ENCODE results near the gene WDPCP.

Gene WDPCP

DNA sequence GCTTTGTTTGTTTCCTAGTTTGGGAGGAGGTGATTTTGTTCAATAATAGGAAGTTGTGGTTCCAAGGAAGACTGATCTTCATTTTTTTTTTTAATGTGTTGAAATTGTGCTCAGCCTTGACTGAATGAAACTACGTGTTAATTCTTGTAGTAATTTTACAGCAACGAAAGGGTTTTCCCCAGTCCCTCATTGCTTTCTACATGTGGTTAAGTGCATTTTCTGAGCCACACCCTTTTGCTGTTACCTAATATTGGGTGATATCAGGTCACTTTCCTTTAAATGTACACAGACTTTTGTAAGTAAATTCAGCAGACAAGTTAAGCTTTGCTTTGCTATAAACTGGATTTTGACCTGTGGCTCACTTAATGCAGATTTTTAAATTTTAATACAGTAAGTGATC, 464.1 kb downstream of the WDPCP start:
- no peak for TF ChIP-seq RAD21 (IDR thresholded peaks at IDR 0.05; ENCODE audit: low read depth)
- no peak for TF ChIP-seq CREB1 (IDR thresholded peaks at IDR 0.05; ENCODE audit: low read depth)
- no peak for TF ChIP-seq REST (IDR thresholded peaks at IDR 0.05; ENCODE audit: low read depth)
- TF ChIP-seq FOXM1 (IDR thresholded peaks at IDR 0.05; ENCODE audit: borderline replicate concordance, low read depth), result no peak
- TF ChIP-seq, protein P1, sequence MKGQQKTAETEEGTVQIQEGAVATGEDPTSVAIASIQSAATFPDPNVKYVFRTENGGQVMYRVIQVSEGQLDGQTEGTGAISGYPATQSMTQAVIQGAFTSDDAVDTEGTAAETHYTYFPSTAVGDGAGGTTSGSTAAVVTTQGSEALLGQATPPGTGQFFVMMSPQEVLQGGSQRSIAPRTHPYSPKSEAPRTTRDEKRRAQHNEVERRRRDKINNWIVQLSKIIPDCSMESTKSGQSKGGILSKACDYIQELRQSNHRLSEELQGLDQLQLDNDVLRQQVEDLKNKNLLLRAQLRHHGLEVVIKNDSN (IDR thresholded peaks at IDR 0.05), result no peak
- TF ChIP-seq TAF1 (IDR thresholded peaks at IDR 0.05; ENCODE audit: low read depth), result no peak
- TF ChIP-seq CEBPB (IDR thresholded peaks at IDR 0.05), result no peak
- TF ChIP-seq, protein P2, sequence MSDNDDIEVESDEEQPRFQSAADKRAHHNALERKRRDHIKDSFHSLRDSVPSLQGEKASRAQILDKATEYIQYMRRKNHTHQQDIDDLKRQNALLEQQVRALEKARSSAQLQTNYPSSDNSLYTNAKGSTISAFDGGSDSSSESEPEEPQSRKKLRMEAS (IDR thresholded peaks at IDR 0.05), result no peak
- no peak for TF ChIP-seq NFIC (IDR thresholded peaks at IDR 0.05)
- no peak for TF ChIP-seq ZBTB7A (IDR thresholded peaks at IDR 0.05; ENCODE audit: low read depth)
- no peak for TF ChIP-seq YY1 (IDR thresholded peaks at IDR 0.05; ENCODE audit: low read depth)
- no peak for TF ChIP-seq TCF12 (IDR thresholded peaks at IDR 0.05; ENCODE audit: low read depth)
- TF ChIP-seq EGR1 (IDR thresholded peaks at IDR 0.05), result no peak

DNA sequence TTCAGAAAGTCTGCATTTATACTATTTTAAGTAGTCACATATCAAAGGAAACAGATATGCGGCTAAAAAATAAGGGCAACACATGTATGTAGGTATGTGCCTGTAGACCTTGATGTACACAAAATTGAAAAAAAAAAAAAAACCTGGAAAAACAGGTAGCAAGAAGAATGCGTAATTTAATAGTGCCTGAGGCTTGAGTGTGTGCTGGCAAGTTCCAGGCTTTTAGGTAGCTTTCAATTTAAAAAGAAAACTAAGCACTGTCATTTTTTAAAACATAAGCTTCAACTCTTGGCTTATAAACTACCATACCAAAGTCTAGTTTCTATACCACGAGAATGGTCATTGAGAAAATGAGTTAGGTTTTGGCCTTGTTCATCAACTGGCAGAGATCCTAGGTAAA, 465.4 kb downstream of the WDPCP start:
- TF ChIP-seq ZBTB7A (IDR thresholded peaks at IDR 0.05; ENCODE audit: low read depth), result no peak

- no peak for TF ChIP-seq FOXM1 (IDR thresholded peaks at IDR 0.05; ENCODE audit: borderline replicate concordance, low read depth)
- TF ChIP-seq EP300 (IDR thresholded peaks at IDR 0.05; ENCODE audit: borderline replicate concordance), result no peak
- no peak for TF ChIP-seq RAD21 (IDR thresholded peaks at IDR 0.05; ENCODE audit: low read depth)
- no peak for TF ChIP-seq EGR1 (IDR thresholded peaks at IDR 0.05)
- TF ChIP-seq CEBPB (IDR thresholded peaks at IDR 0.05), result no peak
- TF ChIP-seq, protein P2 (IDR thresholded peaks at IDR 0.05), result no peak
- no peak for TF ChIP-seq TCF12 (IDR thresholded peaks at IDR 0.05; ENCODE audit: low read depth)
- no peak for TF ChIP-seq REST (IDR thresholded peaks at IDR 0.05; ENCODE audit: low read depth)
- no peak for TF ChIP-seq ZBTB7A (IDR thresholded peaks at IDR 0.05; ENCODE audit: low read depth)
- no peak for TF ChIP-seq TAF1 (IDR thresholded peaks at IDR 0.05; ENCODE audit: low read depth)
- TF ChIP-seq TEAD4 (IDR thresholded peaks at IDR 0.05), result no peak
- TF ChIP-seq YY1 (IDR thresholded peaks at IDR 0.05; ENCODE audit: low read depth), result no peak
Measured at GRCh38 chr2:63121055-63121834, 467.0 kb downstream of the WDPCP start.

GRCh38 chr2:63118821-63119220, 469.5 kb downstream of the WDPCP start:
- TF ChIP-seq ZBTB7A (IDR thresholded peaks at IDR 0.05; ENCODE audit: low read depth) (no peak), TCF12 (IDR thresholded peaks at IDR 0.05; ENCODE audit: low read depth) (no peak), EP300 (IDR thresholded peaks at IDR 0.05; ENCODE audit: borderline replicate concordance) (no peak), NFIC (IDR thresholded peaks at IDR 0.05) (no peak), REST (IDR thresholded peaks at IDR 0.05; ENCODE audit: low read depth) (no peak), CEBPB (IDR thresholded peaks at IDR 0.05) (no peak), FOXM1 (IDR thresholded peaks at IDR 0.05; ENCODE audit: borderline replicate concordance, low read depth) (no peak), EGR1 (IDR thresholded peaks at IDR 0.05) (no peak), TAF1 (IDR thresholded peaks at IDR 0.05; ENCODE audit: low read depth) (no peak), RAD21 (IDR thresholded peaks at IDR 0.05; ENCODE audit: low read depth) (no peak), CREB1 (IDR thresholded peaks at IDR 0.05; ENCODE audit: low read depth) (no peak), YY1 (IDR thresholded peaks at IDR 0.05; ENCODE audit: low read depth) (no peak)
- TF ChIP-seq, protein P2 (IDR thresholded peaks at IDR 0.05), result no peak
- TF ChIP-seq, protein P1 (IDR thresholded peaks at IDR 0.05), result no peak

Measured in Ishikawa (cell line).